BE2C (cell line): ENCODE data around the gene SPOCK2.
A peak's percentile ranks its signal among the peaks of the same experiment; 100 is the strongest.

Experiments
- DNase-seq: peaks from one replicate; pipeline ENCODE4 v3.0.0-alpha.2; 2020
- H3K27me3 ChIP-seq: fragments of 250-450 bp; sonication (Bioruptor Pico); 2 replicates; pipeline ENCODE4 v1.5.1; 2020; ENCODE audit warnings: mild to moderate bottlenecking
- H3K36me3 ChIP-seq: fragments of 250-450 bp; sonication (Bioruptor Pico); 2 replicates; pipeline ENCODE4 v1.5.1; 2020; ENCODE audit warnings: mild to moderate bottlenecking
- H3K4me1 ChIP-seq: fragments of 250-450 bp; sonication (Bioruptor Pico); 2 replicates; pipeline ENCODE4 v1.5.1; 2020
- H3K4me3 ChIP-seq: 2 replicates; pipeline ENCODE4 v1.5.1; 2011; ENCODE audit warnings: low read depth, low read length
- H3K9me3 ChIP-seq: fragments of 250-450 bp; sonication (Bioruptor Pico); 2 replicates; pipeline ENCODE4 v1.5.1; 2020
- TF ChIP-seq, protein P1 (sequence below): IDR thresholded peaks from 2 replicates; pipeline ENCODE4 v1.5.1; 2012; ENCODE audit warnings: mild to moderate bottlenecking, low read depth, low read length

The SPOCK2 gene

GRCh38 chr10:72014197-72014596, 74.2 kb downstream of the SPOCK2 start:
- Histone ChIP-seq H3K27me3 (no peaks in the 10 kb centered on the region), H3K9me3 (no peaks in the 10 kb centered on the region), H3K4me3 (no peak overlapping the region), H3K4me1 (peaks cover 41% of the 10 kb centered on the region), H3K36me3 (no peaks in the 10 kb centered on the region)
- DNase-seq = peak; percentile 30
- TF ChIP-seq, protein P1, sequence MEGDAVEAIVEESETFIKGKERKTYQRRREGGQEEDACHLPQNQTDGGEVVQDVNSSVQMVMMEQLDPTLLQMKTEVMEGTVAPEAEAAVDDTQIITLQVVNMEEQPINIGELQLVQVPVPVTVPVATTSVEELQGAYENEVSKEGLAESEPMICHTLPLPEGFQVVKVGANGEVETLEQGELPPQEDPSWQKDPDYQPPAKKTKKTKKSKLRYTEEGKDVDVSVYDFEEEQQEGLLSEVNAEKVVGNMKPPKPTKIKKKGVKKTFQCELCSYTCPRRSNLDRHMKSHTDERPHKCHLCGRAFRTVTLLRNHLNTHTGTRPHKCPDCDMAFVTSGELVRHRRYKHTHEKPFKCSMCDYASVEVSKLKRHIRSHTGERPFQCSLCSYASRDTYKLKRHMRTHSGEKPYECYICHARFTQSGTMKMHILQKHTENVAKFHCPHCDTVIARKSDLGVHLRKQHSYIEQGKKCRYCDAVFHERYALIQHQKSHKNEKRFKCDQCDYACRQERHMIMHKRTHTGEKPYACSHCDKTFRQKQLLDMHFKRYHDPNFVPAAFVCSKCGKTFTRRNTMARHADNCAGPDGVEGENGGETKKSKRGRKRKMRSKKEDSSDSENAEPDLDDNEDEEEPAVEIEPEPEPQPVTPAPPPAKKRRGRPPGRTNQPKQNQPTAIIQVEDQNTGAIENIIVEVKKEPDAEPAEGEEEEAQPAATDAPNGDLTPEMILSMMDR = no peak

- no peaks in the 10 kb centered on the region for H3K27me3 ChIP-seq
- peak; percentile 89 for DNase-seq
- TF ChIP-seq, protein P1 = no peak
- H3K4me1 ChIP-seq = peaks cover 47% of the 10 kb centered on the region
- peak overlapping the region; percentile 11; the same call in 1 of the 2 replicates for H3K4me3 ChIP-seq
- H3K36me3 ChIP-seq = peaks cover 4% of the 10 kb centered on the region; the same call in 1 of the 2 replicates
- H3K9me3 ChIP-seq = no peaks in the 10 kb centered on the region
Observed at GRCh38 chr10:72013202-72013945, 75.0 kb downstream of the SPOCK2 start.

GRCh38 chr10:72012796-72013195, 75.6 kb downstream of the SPOCK2 start:
- Histone ChIP-seq H3K27me3 (no peaks in the 10 kb centered on the region), H3K9me3 (no peaks in the 10 kb centered on the region), H3K36me3 (peaks cover 10% of the 10 kb centered on the region), H3K4me3 (no peak overlapping the region), H3K4me1 (peaks cover 47% of the 10 kb centered on the region)
- TF ChIP-seq, protein P1 = no peak
- no peak for DNase-seq

DNA sequence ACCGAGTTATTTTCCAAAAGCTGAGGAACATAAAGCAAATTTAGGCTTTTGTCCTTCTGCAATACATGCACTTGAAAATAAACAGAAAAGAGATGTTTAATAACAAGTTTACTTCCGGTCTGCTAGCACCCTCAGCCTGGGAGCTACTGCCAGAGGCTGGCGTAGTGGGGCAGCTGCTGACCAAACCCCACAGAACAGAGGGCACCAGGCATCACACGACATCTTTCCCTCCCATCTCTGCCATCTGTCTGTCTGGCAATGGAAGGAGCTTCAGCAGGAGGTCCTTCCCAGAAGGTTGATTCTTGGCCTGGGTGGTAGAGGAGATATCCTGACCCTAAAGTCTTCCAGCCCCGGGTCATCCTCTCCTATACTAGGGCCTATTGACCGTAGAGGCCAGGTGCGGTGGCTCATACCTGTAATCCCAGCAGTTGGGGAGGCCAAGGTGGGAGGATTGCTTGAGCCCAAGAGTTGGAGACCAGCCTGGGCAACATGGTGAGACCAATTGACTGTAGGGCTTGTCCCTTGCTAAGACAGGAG, 76.3 kb downstream of the SPOCK2 start:
- no peak overlapping the region for H3K4me3 ChIP-seq
- TF ChIP-seq, protein P1 = no peak
- DNase-seq = no peak

DNA sequence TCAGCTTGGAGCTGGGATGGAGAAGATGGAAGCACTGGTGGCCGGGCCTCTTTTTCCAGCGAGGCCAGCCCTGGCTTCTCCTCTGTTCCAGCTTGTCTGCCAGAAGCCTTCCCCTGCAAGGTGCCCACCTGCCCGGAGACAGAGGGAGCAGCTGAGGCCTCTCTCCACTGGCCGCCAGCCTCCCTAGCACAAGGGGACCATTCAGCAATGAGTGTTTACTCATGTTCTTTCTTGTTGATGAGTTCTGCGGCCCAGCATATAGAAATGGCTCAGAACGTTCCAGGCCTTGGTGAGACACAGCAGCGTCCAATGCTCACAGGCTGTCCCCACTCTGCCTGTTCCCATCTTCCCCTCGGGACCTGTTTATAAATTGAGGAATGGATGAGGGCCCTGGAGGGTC, 76.9 kb downstream of the SPOCK2 start:
- peaks cover 47% of the 10 kb centered on the region for H3K4me1 ChIP-seq
- DNase-seq = no peak
- no peaks in the 10 kb centered on the region for H3K27me3 ChIP-seq
- H3K9me3 ChIP-seq = no peaks in the 10 kb centered on the region
- no peak overlapping the region for H3K4me3 ChIP-seq
- peaks cover 21% of the 10 kb centered on the region for H3K36me3 ChIP-seq
- TF ChIP-seq, protein P1 = no peak

More for the DNA sequence above, 76.3 kb downstream of the SPOCK2 start:
- H3K36me3 ChIP-seq = peaks cover 17% of the 10 kb centered on the region
- no peaks in the 10 kb centered on the region for H3K27me3 ChIP-seq
- H3K9me3 ChIP-seq = no peaks in the 10 kb centered on the region
- H3K4me1 ChIP-seq = peaks cover 47% of the 10 kb centered on the region

DNA sequence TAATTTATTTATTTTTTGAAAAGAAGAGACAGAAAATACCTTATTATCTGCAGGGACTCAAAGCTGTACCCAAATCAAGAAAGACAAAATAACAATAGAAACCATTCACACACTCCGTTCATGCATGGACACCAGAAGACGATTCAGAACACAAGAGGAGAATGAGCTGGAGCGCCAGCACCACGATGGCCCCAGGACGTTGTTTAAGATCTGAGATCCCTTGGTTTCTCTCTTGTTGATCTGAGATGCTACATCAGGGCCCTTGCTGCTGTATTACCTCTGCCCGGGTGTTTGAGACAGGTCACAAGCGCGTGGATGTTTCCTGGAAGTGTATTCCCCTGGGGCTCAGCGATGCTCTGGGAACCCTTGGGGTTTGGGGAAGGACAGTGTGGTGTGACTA, 77.3 kb downstream of the SPOCK2 start:
- TF ChIP-seq, protein P1 = no peak
- DNase-seq = no peak
- no peaks in the 10 kb centered on the region for H3K9me3 ChIP-seq
- no peak overlapping the region for H3K4me3 ChIP-seq
- H3K27me3 ChIP-seq = no peaks in the 10 kb centered on the region
- H3K36me3 ChIP-seq = peaks cover 21% of the 10 kb centered on the region
- peaks cover 47% of the 10 kb centered on the region for H3K4me1 ChIP-seq
